Fibroblast of gingiva (primary cell): ENCODE results near the gene AXIN2.

Source experiments
- DNase-seq: peaks from one replicate; pipeline ENCODE4 v3.0.0-alpha.2; 2011; ENCODE audit warnings: low read depth

The AXIN2 gene, protein sequence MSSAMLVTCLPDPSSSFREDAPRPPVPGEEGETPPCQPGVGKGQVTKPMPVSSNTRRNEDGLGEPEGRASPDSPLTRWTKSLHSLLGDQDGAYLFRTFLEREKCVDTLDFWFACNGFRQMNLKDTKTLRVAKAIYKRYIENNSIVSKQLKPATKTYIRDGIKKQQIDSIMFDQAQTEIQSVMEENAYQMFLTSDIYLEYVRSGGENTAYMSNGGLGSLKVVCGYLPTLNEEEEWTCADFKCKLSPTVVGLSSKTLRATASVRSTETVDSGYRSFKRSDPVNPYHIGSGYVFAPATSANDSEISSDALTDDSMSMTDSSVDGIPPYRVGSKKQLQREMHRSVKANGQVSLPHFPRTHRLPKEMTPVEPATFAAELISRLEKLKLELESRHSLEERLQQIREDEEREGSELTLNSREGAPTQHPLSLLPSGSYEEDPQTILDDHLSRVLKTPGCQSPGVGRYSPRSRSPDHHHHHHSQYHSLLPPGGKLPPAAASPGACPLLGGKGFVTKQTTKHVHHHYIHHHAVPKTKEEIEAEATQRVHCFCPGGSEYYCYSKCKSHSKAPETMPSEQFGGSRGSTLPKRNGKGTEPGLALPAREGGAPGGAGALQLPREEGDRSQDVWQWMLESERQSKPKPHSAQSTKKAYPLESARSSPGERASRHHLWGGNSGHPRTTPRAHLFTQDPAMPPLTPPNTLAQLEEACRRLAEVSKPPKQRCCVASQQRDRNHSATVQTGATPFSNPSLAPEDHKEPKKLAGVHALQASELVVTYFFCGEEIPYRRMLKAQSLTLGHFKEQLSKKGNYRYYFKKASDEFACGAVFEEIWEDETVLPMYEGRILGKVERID

DNA sequence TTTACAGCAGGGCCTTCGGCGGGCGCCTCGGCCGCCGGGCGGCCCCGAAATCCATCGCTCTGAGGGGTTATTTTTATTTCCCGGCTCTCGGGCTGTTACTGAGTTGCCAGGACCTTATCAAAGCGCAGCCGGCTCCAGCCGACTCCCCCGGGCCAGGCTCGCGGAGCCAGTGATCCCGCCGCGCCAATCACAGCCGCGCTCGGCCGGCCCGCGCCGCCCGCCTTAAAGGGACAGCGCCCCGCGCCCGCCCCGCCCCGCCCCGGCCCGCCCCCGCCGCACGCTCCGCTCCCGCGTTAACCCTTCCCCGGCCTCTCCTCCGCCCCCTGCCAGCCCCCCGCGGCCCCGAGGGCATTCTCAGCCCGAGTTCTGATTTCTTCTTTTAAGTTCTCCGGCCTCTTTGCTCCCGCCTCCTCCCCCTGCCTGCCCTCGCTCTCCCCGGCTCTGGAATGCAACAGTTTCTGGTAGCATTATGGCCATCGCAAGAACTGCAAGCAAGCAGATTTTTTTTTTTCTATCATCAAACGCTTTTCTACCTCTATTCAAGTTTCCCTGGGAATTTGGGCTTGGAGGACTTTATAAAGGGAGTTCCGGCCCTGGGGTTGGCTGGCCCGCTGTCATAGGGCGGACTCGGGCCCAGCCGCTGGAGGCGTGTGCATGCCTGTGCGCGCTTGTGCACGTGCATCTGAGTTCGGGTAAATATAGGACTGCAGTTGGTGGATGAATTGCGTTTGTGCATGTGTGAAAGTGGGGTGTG is at the start of gene AXIN2:
Gene AXIN2 (minus strand): TSS at position 197 of the 754 bp plus-strand sequence. CDS start 3,028 bp downstream, outside the sequence.
- peak; percentile 91 for DNase-seq

DNA sequence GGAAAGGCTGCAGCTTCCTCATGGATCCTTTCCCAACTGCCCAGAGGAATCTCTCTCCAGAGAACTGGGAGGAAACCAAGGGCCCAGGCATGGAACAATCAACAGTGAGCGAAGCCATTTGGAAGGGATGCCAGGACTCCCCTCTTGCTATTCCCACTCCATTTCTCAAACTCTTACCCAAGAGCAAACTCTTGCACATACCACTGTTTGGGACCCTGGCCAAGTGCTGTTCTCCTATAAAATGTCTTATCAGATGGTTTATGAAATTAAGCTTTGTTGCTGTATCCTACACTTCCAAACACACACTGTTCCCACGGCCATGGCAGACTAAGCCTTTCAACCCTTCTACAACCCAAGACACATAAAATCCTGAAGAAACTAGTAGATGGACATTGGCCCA is 48.3 kb upstream of the AXIN2 start:
- no peak for DNase-seq

DNA sequence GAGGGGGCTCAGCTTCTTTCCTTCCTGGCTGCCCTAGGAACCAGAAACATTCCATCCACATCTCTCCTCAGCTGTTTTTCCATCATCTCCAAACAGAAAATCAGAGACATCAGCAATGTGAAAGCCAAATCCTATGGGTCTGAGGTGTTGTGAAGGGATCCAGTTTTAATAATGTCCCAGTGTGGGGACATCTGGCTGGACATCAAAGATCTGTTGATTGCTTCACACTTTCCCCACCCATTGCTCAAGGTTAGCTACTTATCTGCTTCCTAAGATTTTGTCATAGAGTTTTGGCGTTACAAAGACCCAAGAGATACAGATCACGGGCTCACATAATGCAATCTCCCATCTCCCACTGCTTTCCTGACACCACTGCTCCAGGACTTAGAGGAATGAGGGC is 47.8 kb upstream of the AXIN2 start:
- no peak for DNase-seq

- DNase-seq: no peak
These were observed 42.6 kb upstream of the AXIN2 start for GRCh38 chr17:65604070-65604469.

DNA sequence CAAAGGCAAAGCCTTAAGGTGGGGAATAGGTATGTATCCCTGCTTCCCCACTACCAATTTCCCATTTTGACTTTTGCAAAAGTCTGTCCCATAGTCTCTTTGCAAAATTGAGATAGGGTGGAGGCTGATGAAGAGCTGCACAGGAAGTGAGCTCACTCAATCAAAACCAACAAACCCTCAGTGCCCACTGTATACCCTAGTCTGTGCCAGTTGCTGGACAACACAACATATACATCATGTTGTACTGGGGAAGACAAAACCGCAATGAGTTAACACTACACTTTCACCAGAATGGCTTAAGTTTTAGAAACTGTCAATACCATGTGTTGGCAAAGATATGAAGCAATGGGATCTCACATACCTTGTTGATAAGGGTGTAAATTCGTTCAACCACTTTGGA is 40.4 kb upstream of the AXIN2 start:
- no peak for DNase-seq

DNA sequence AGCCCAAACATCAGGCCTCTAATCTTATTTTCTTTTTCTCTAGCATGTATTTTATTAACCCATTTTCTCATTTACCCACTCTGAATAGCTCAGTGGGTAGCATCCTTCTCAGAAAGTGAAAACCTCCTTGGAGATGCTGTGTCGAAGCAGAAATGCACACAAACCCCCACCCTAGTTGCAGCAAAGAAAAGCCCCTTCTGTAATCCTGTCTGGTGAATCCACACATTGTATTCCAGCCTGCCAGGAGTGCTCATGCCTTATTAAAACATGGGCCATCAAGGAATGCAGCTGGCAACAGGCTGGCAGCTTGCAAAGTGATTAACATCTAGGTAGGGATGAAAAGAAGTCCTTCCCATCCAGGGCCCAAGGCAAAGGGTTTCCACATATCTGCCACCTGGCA is 39.7 kb upstream of the AXIN2 start:
- DNase-seq: no peak

- no peak for DNase-seq
These were observed 39.1 kb upstream of the AXIN2 start for GRCh38 chr17:65600518-65600917.

DNA sequence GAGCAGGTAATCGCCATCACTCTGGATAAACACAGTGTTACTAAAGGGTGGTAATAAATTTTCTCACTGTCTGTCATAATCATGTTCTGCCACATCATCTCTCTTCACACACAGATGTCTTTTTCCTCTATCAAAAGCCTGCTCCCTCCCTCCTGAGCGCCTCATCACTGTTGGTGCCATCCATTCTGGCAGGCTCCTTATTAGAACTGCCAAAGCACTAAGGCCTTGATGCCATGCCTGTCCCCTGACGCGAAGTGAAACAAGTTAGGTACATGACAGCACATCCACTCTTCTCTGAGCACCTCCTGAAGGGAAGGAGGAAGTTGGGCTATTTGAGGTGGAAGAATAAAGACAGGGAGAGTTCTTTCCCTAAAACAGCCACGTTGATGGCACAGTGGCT is 38.2 kb upstream of the AXIN2 start:
- DNase-seq: no peak

DNA sequence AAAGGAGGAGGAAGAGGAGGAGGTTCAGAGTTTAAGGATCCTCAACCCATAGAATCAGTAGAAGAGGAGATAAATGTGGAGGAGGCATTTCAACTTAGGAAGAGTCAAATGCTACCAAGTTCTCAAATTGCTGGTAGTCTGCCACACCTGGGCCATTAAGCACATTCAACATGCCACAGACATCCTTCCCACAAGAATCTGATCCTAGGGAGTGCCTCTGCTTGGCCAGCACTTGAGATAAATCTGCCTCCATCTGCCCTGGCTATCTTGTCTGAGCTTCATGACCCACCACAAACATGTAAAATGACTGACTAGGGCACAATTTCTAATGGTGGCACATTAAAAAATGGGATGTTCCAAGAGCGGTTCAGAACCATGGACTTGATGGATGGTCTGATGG is 37.3 kb upstream of the AXIN2 start:
- DNase-seq: no peak

- DNase-seq: no peak
These were observed 33.7 kb upstream of the AXIN2 start for GRCh38 chr17:65595071-65595656.

- peak; percentile 25 for DNase-seq
These were observed 32.7 kb upstream of the AXIN2 start for GRCh38 chr17:65593855-65594845.

- no peak for DNase-seq
These were observed 31.8 kb upstream of the AXIN2 start for GRCh38 chr17:65593092-65593854.

DNA sequence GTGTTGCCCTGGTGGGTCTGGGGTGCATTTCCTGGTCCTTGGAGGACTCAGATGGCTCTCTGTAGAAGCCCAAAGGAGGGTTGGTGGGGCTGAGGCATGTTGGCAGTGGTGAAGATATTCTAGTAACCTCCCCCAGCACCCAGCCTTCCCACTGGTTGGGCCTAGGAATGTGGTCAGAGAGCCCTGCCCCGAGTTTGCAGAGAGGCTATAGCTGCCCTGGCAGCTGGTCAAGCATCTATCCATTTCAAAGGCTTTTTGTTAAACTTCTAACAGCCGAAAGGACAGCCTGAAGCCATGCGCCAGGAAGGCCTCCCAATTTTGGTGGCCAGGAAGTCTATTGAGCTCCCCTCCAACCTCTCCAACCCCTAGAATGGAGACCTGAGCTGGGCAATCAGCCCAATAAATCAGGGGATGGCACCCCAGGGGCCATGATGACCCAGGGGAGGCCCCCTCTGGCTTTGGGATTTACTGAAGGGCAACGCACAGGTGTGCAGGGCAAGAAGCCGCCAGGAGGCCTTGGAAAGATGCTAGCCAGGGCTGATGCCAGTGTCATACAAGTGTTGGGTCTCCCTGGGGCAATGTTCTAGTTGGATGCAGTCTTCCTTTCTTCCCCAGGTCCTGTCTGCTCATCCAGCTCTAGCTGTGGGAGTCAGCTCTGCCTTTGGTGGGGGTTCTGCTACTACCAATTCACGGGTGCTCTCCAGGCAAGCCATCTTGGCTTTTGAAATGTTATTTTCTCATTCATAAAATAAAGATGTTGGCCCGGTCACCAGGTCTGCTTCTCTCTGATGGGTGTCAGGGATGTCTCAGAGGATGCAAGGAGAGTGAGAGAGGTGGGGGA is 30.9 kb upstream of the AXIN2 start:
- no peak for DNase-seq

DNA sequence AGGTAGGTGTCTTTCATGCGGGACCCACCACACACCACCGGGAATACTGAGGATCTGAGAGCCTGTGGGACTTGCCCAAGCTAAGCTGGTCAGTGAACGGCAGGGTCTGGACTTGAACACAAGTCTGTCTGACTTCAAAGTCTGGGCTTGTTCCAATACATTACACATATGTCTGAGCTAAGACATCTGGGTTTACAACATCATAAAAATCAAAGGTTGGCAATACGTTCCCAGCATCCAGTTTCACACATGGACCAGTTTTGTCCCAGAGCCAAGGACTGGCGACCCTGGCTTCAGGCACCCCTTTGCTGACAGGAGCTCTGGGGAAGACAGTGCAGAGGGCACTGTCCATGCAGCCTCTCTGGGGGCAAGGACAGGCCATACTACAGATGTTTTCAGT is 27.9 kb upstream of the AXIN2 start:
- peak; percentile 59 for DNase-seq

DNA sequence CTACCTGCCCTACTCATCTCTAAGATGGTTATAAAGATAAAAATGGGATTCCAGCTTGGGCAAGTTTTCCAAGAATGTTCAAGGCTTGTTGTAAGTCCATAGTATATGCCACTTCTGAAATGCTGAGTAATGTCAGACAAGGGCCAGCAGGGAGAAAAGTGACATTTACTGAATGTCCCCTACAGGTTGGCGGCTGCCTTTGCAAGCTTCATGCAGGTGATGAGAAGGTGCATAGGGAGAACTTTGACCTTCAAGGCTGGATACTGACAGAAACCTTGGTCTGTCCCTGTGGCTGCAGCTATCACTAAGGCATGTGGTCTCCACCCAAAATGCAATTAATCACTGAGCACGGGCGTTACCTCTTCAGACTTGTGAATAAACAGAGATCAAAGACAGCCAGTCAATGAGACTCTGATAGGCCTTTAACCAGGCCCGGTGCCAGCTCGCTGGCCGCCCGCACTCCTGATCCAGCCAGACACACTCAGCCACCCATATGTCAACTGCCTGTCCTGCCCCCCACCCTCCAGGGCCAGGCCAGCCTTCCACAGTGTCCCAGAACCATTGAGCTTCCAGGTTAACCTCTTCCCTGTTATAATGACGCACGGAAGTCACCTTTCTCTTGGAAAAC is 26.8 kb upstream of the AXIN2 start:
- DNase-seq: no peak

DNA sequence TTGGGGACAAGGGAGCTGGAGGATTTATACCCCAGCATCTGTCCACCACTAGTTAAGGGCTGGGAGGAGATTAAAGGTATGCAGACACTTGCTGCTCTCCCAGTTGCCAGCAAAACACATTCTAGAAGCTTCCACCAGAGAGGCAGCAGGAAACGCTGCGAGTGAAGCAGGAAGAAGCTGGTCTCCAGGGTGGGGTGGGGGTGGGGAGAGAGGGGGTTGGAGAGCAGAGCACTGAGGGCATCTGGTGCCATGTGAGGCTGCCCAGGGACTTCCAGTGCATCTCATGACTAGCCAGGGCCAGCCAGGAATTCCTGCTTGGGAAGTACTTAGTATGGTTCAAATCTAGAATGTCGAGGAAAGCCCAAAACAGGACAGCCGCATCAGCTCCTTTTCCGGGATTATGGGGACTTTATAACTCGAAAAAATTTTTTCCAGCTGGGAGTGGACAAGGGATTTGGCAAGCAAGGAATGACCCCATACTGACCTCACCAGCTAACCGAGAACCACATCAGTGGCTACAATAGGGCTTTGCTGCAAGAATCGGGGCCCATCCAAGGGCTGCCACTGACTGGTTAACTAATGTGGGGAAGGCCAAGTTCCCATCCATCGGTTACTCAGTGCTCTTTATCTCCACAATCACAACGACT is 26.2 kb upstream of the AXIN2 start:
- DNase-seq: no peak

DNA sequence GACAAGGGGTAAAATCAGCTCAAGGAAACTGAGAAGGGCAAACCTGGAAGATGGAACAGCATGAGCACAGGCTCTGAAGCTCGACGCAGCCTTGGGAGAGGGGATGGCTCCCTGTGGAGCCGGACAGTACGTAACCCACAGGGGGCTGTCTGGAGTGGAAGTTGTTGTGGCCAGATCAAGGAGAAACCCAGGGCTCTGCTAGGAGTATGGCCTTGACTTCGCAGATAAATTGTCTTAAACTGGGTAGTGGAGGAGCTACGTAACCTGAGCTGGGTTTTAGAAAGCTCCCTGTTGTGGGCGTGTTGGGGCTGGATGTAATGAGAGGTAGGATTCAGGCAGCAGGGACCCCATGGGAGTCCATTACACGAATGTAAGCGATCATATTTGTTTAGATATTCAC is 25.5 kb upstream of the AXIN2 start:
- DNase-seq: no peak
